Activated CD4-positive, alpha-beta T cell treated with anti-CD3 and anti-CD28 coated beads, Interleukin-2, amount 10 ng/mL, durations not matched to agents 7 days and 5 days (primary cell): ENCODE measurements around the gene EHD3. TPM values are rescaled to one million over a fixed set of nuclear protein-coding genes. Genes with fewer than 3 reads are reported as not detected.
A peak's percentile ranks its signal among the peaks of the same experiment; 100 is the strongest.

Source experiments
- CTCF ChIA-PET: fragments of 350-600 bp; sonication (Branson Sonifier 250); formaldehyde crosslinking; loops from one replicate; lab custom pipeline; 2021; ENCODE audit warnings: antibody characterized with exemption; lab: Charles Lee
- POLR2A ChIA-PET: fragments of 350-600 bp; sonication (Branson Sonifier 250); formaldehyde crosslinking; loops from one replicate; lab custom pipeline; 2021; ENCODE audit warnings: antibody characterized with exemption; lab: Charles Lee
- DNase-seq: peaks from one replicate; pipeline ENCODE4 v3.0.0-alpha.2; 2020
- H3K27ac Mint-ChIP-seq: one replicate; pipeline ENCODE4 v1.8.0; 2021; ENCODE audit warnings: mild to moderate bottlenecking, moderate library complexity, mixed read lengths
- H3K27me3 Mint-ChIP-seq: one replicate; pipeline ENCODE4 v1.8.0; 2021; ENCODE audit warnings: mixed read lengths
- H3K36me3 Mint-ChIP-seq: one replicate; pipeline ENCODE4 v1.8.0; 2021; ENCODE audit warnings: low read depth, mixed read lengths
- H3K4me1 Mint-ChIP-seq: one replicate; pipeline ENCODE4 v1.8.0; 2021; ENCODE audit warnings: mixed read lengths
- H3K4me3 Mint-ChIP-seq: one replicate; pipeline ENCODE4 v1.8.0; 2021; ENCODE audit warnings: mild to moderate bottlenecking, moderate library complexity, mixed read lengths
- H3K9me3 Mint-ChIP-seq: one replicate; pipeline ENCODE4 v1.8.0; 2021; ENCODE audit warnings: mixed read lengths
- total RNA-seq, 2 experiments: library from RNA; stranded (reverse); gene quantifications; one replicate each; pipeline ENCODE4 v1.2.3, GENCODE V29; 2021

Gene EHD3
- total RNA-seq, 2 experiments from 2014 or later: 0.44 to 0.50 TPM

DNA sequence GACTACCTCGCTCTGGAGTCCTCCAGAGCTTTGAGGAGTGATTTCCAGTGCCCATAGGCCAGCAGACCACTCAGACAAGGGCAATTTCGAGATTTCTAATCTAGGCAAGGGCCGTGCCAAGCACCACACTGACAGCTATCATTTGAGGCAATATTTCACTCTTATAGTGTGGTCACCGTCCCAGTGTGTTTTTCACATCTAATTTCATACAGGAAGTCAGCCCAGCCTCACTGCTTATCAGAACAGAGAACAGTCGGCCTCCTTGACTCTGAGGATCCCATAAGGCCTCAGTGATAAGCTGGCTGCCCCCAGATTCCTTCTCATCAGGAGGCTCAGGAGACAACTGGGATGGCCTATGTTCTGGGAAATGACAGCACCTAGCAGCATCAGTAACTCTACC is 17.2 kb upstream of the EHD3 start:
- ChIA-PET POLR2A (no interaction called here), CTCF (interaction anchor here (1.3 kb wide), 1 partner anchor 47 kb away, joined by 4 read pairs; no protein-coding TSS in a partner anchor)
- Mint-ChIP-seq H3K27ac (no peak overlapping the region), H3K36me3 (no peaks in the 10 kb centered on the region), H3K4me3 (no peak overlapping the region), H3K27me3 (peaks cover 4% of the 10 kb centered on the region), H3K4me1 (peaks cover 46% of the 10 kb centered on the region), H3K9me3 (no peaks in the 10 kb centered on the region)
- DNase-seq: no peak

GRCh38 chr2:31217465-31218200 is 16.3 kb upstream of the EHD3 start, which contains the start of gene CAPN14:
CAPN14 (minus strand) TSS chr2:31217515; CDS start chr2:31205447, 12,068 bp downstream.
- Mint-ChIP-seq H3K4me1 (peaks cover 46% of the 10 kb centered on the region), H3K27me3 (peaks cover 4% of the 10 kb centered on the region), H3K36me3 (no peaks in the 10 kb centered on the region), H3K27ac (peak within 1 kb of the TSS; percentile 26), H3K9me3 (no peaks in the 10 kb centered on the region), H3K4me3 (no peak within 1 kb of the TSS)
- ChIA-PET POLR2A (no interaction called here), CTCF (no interaction called here)
- no peak for DNase-seq

- ChIA-PET POLR2A (no interaction called here), CTCF (interaction anchor here (1.0 kb wide), 1 partner anchor 26 kb away, joined by 3 read pairs; no protein-coding TSS in a partner anchor)
- Mint-ChIP-seq H3K4me1 (peaks cover 42% of the 10 kb centered on the region), H3K9me3 (no peaks in the 10 kb centered on the region), H3K27me3 (peaks cover 9% of the 10 kb centered on the region), H3K27ac (no peak overlapping the region), H3K4me3 (no peak overlapping the region), H3K36me3 (no peaks in the 10 kb centered on the region)
- no peak for DNase-seq
Observed at GRCh38 chr2:31219131-31219969, 14.6 kb upstream of the EHD3 start.

DNA sequence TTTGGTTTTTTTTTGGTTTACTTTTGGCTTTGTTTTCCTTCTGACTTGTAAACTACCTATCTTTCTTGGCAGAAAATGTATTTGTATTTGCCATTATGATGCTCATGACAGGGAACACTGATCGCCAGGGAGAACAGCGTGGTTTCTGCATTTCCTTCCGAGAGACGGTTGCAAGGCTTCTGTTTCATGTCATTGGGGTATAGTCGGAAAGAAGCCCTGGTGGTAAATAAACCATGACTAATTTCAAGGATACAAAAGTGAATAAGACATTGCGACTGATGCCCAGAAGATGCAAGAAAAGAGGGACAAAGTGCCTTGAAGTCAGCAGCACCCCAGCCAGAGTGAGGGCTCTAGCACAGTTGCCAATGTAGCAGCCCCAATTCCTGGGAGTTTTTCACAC is 12.4 kb upstream of the EHD3 start:
- H3K27ac Mint-ChIP-seq: no peak overlapping the region
- H3K4me3 Mint-ChIP-seq: no peak overlapping the region
- POLR2A ChIA-PET: no interaction called here
- H3K4me1 Mint-ChIP-seq: peaks cover 31% of the 10 kb centered on the region
- CTCF ChIA-PET: no interaction called here
- no peaks in the 10 kb centered on the region for H3K36me3 Mint-ChIP-seq
- peaks cover 11% of the 10 kb centered on the region for H3K27me3 Mint-ChIP-seq
- H3K9me3 Mint-ChIP-seq: no peaks in the 10 kb centered on the region
- DNase-seq: no peak

- Mint-ChIP-seq H3K9me3 (no peaks in the 10 kb centered on the region), H3K36me3 (no peaks in the 10 kb centered on the region), H3K27me3 (peaks cover 11% of the 10 kb centered on the region), H3K4me1 (peaks cover 27% of the 10 kb centered on the region), H3K4me3 (no peak overlapping the region), H3K27ac (no peak overlapping the region)
- CTCF ChIA-PET: no interaction called here
- POLR2A ChIA-PET: no interaction called here
- no peak for DNase-seq
Observed at GRCh38 chr2:31222071-31222470, 11.9 kb upstream of the EHD3 start.

- no peak overlapping the region for H3K27ac Mint-ChIP-seq
- no peak overlapping the region for H3K4me3 Mint-ChIP-seq
- ChIA-PET POLR2A (no interaction called here), CTCF (no interaction called here)
- H3K4me1 Mint-ChIP-seq: peaks cover 19% of the 10 kb centered on the region
- H3K9me3 Mint-ChIP-seq: no peaks in the 10 kb centered on the region
- H3K27me3 Mint-ChIP-seq: peaks cover 11% of the 10 kb centered on the region
- no peak for DNase-seq
- no peaks in the 10 kb centered on the region for H3K36me3 Mint-ChIP-seq
Observed at GRCh38 chr2:31223026-31223425, 10.9 kb upstream of the EHD3 start.

GRCh38 chr2:31223749-31224148 is 10.2 kb upstream of the EHD3 start:
- Mint-ChIP-seq H3K4me3 (no peak overlapping the region), H3K36me3 (no peaks in the 10 kb centered on the region), H3K27ac (no peak overlapping the region), H3K4me1 (peaks cover 16% of the 10 kb centered on the region), H3K9me3 (no peaks in the 10 kb centered on the region), H3K27me3 (peaks cover 11% of the 10 kb centered on the region)
- POLR2A ChIA-PET: no interaction called here
- CTCF ChIA-PET: no interaction called here
- no peak for DNase-seq

DNA sequence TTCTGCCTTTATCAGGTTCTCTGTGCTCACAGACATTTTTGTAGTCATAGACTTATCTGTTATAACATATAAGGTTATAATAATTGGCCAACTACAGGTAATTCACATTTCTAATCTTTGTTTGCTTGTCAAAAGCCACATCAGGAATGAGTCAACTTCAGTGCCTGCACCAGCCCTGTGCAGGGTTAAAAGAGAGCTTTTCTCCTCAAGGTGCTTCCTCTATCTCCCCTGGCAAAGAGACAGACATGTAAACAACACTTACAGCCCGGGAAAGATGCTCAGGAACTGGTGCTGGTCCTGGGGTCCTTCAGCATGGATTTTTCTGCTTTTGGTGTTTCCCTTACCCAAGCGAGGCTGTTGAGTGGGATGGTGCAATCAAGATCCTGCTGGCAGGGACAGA is 7.7 kb upstream of the EHD3 start:
- DNase-seq: no peak
- CTCF ChIA-PET: interaction anchor here (1.4 kb wide), 1 partner anchor 34 kb away, joined by 3 read pairs; no protein-coding TSS in a partner anchor
- no peak overlapping the region for H3K27ac Mint-ChIP-seq
- H3K9me3 Mint-ChIP-seq: no peaks in the 10 kb centered on the region
- POLR2A ChIA-PET: no interaction called here
- peaks cover 25% of the 10 kb centered on the region for H3K27me3 Mint-ChIP-seq
- H3K4me3 Mint-ChIP-seq: no peak overlapping the region
- H3K36me3 Mint-ChIP-seq: no peaks in the 10 kb centered on the region
- peaks cover 5% of the 10 kb centered on the region for H3K4me1 Mint-ChIP-seq

- no peaks in the 10 kb centered on the region for H3K36me3 Mint-ChIP-seq
- H3K27ac Mint-ChIP-seq: no peak overlapping the region
- H3K4me1 Mint-ChIP-seq: no peaks in the 10 kb centered on the region
- no peaks in the 10 kb centered on the region for H3K9me3 Mint-ChIP-seq
- POLR2A ChIA-PET: no interaction called here
- DNase-seq: no peak
- CTCF ChIA-PET: interaction anchor here (1.4 kb wide), 1 partner anchor 34 kb away, joined by 3 read pairs; no protein-coding TSS in a partner anchor
- H3K4me3 Mint-ChIP-seq: no peak overlapping the region
- H3K27me3 Mint-ChIP-seq: peaks cover 21% of the 10 kb centered on the region
Observed at GRCh38 chr2:31227110-31227509, 6.8 kb upstream of the EHD3 start.

- Mint-ChIP-seq H3K4me3 (no peak overlapping the region), H3K27me3 (peaks cover 21% of the 10 kb centered on the region), H3K4me1 (no peaks in the 10 kb centered on the region), H3K36me3 (no peaks in the 10 kb centered on the region), H3K27ac (no peak overlapping the region), H3K9me3 (no peaks in the 10 kb centered on the region)
- DNase-seq: no peak
- ChIA-PET CTCF (interaction anchor here (1.4 kb wide), 1 partner anchor 33 kb away, joined by 3 read pairs; no protein-coding TSS in a partner anchor), POLR2A (no interaction called here)
Observed at GRCh38 chr2:31227711-31228125, 6.2 kb upstream of the EHD3 start.

DNA sequence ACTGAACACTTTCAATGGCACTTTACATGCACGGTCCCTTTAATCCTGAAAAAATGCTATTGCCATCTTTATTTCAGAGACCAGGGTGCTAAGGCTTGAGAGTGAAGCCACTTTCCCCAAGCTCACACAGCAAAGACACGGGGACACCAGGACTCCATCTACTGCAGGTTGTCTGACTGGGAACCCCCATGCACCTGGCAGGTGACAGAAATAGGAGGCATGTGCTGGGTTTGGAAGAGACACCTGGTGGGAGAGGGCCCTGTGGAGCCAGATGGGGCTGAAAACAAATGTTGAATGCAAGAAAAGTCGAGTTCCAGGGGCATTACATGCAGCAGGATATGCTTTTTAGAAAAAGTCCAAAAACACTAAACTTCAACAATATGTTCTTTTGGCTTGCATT is 5.2 kb upstream of the EHD3 start:
- ChIA-PET CTCF (no interaction called here), POLR2A (no interaction called here)
- Mint-ChIP-seq H3K9me3 (no peaks in the 10 kb centered on the region), H3K4me3 (no peak overlapping the region), H3K36me3 (no peaks in the 10 kb centered on the region), H3K27ac (no peak overlapping the region), H3K27me3 (peaks cover 21% of the 10 kb centered on the region), H3K4me1 (peaks cover 8% of the 10 kb centered on the region)
- DNase-seq: no peak

DNA sequence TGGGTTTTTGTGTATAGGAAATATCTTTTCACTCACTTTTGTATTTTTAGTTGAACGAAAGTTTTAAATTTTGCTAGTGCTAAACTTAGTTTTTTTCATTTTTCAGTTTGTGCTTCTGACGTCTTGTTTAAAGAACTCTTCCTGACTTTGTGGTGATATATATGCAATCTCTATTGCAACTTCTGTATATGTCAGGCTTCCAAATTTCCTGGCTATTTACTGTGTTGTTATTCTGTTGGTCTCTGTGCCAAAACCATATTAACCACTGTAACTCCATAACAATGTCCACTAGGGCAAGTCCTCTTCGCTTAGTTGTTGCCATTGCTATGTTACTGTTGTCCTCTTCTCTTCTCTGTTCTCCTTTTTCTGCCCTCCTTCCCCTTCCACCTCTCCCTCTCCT is 3.2 kb upstream of the EHD3 start:
- Mint-ChIP-seq H3K9me3 (no peaks in the 10 kb centered on the region), H3K4me3 (no peak overlapping the region), H3K27me3 (peaks cover 16% of the 10 kb centered on the region), H3K4me1 (peaks cover 9% of the 10 kb centered on the region), H3K36me3 (no peaks in the 10 kb centered on the region), H3K27ac (no peak overlapping the region)
- ChIA-PET CTCF (no interaction called here), POLR2A (no interaction called here)
- DNase-seq: no peak
